ENCODE data around the gene GPR132.
"Not testable (repeated sequence)": the region's sequence is repeated elsewhere in the genome, so short reads cannot be mapped to it uniquely, and the experiment has no call there.

The GPR132 gene

GRCh38 chr14:105043641-105044040, 21.6 kb downstream of the GPR132 start:
- no peak overlapping the region for H3K4me3 ChIP-seq (ENCODE audit: low read length)
- DNase-seq (ENCODE audit: low read depth): no peak
- no peak for TF ChIP-seq CTCF (conservative IDR thresholded peaks at IDR 0.05; ENCODE audit: low read length)

- no peak for DNase-seq (ENCODE audit: low read depth)
- TF ChIP-seq CTCF (conservative IDR thresholded peaks at IDR 0.05; ENCODE audit: low read length): no peak
- H3K4me3 ChIP-seq (ENCODE audit: low read length): no peak overlapping the region
Measured at GRCh38 chr14:105042813-105043212, 22.4 kb downstream of the GPR132 start.

GRCh38 chr14:105041841-105042765, 23.1 kb downstream of the GPR132 start:
- H3K4me3 ChIP-seq (ENCODE audit: low read length): no peak overlapping the region
- DNase-seq (ENCODE audit: low read depth): no peak

GRCh38 chr14:105039458-105040205, 25.6 kb downstream of the GPR132 start:
- no peak for DNase-seq (ENCODE audit: low read depth)
- no peak for TF ChIP-seq CTCF (conservative IDR thresholded peaks at IDR 0.05; ENCODE audit: low read length)
- H3K4me3 ChIP-seq (ENCODE audit: low read length): no peak overlapping the region

More at GRCh38 chr14:105041841-105042765, 23.1 kb downstream of the GPR132 start:
- no peak for TF ChIP-seq CTCF (conservative IDR thresholded peaks at IDR 0.05; ENCODE audit: low read length)

GRCh38 chr14:105035616-105036015, 29.6 kb downstream of the GPR132 start:
- H3K4me3 ChIP-seq (ENCODE audit: low read length); DNase-seq (ENCODE audit: low read depth): not testable (repeated sequence)

GRCh38 chr14:105034315-105035039, 30.8 kb downstream of the GPR132 start:
- DNase-seq (ENCODE audit: low read depth): no peak
- H3K4me3 ChIP-seq (ENCODE audit: low read length): no peak overlapping the region
- no peak for TF ChIP-seq CTCF (conservative IDR thresholded peaks at IDR 0.05; ENCODE audit: low read length)

GRCh38 chr14:105033412-105033900, 31.8 kb downstream of the GPR132 start:
- not testable (repeated sequence) for DNase-seq (ENCODE audit: low read depth)
- H3K4me3 ChIP-seq (ENCODE audit: low read length): peak overlapping the region; percentile 58

GRCh38 chr14:105032451-105032901, 32.8 kb downstream of the GPR132 start:
- H3K4me3 ChIP-seq (ENCODE audit: low read length); DNase-seq (ENCODE audit: low read depth): not testable (repeated sequence)
